Loucy (cell line): Measurements from ENCODE around the gene DHX29.

Experiments used
- CTCF ChIP-seq: fragments of 200-600 bp; sonication (generic); conservative IDR thresholded peaks from 2 replicates; pipeline ENCODE4 v1.5.1; 2014; ENCODE audit warnings: mild to moderate bottlenecking, antibody characterized with exemption, low read length
- EZH2phosphoT487 ChIP-seq: fragments of 200-600 bp; IDR thresholded peaks from 2 replicates; pipeline ENCODE4 v1.6.1; 2018; ENCODE audit warnings: antibody characterized with exemption, mild to moderate bottlenecking, moderate library complexity, borderline replicate concordance

DNA sequence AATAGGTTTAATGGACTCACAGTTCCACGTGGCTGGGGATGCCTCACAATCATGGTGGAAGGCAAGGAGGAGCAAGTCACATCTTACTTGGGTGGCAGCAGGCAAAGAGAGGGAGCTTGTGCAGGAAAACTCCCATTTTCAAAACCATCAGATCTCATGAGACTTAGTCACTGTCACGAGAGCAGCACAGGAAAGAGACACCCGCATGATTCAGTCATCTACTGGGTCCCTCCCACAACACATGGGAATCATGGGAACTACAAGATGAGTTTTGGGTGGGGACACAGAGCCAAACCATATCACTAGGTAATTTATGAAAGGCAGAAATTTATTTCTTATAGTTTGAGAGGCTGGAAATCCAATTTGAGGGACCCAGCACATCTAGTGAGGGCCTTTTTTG lies 40.3 kb upstream of the DHX29 start:
- no peak for TF ChIP-seq CTCF
- no peak for TF ChIP-seq EZH2phosphoT487
